DLD1 (cell line): ENCODE measurements around the gene SDHAF2.
"Not testable (repeated sequence)": the region's sequence is repeated elsewhere in the genome, so short reads cannot be mapped to it uniquely, and the experiment has no call there.

ENCODE experiments used
- in situ Hi-C: cut with HindIII; loops from 2 replicates; pipeline ENCODE4 v1.10.0; 2017; ENCODE audit warnings: low sequenced_read_pairs

Gene SDHAF2

DNA sequence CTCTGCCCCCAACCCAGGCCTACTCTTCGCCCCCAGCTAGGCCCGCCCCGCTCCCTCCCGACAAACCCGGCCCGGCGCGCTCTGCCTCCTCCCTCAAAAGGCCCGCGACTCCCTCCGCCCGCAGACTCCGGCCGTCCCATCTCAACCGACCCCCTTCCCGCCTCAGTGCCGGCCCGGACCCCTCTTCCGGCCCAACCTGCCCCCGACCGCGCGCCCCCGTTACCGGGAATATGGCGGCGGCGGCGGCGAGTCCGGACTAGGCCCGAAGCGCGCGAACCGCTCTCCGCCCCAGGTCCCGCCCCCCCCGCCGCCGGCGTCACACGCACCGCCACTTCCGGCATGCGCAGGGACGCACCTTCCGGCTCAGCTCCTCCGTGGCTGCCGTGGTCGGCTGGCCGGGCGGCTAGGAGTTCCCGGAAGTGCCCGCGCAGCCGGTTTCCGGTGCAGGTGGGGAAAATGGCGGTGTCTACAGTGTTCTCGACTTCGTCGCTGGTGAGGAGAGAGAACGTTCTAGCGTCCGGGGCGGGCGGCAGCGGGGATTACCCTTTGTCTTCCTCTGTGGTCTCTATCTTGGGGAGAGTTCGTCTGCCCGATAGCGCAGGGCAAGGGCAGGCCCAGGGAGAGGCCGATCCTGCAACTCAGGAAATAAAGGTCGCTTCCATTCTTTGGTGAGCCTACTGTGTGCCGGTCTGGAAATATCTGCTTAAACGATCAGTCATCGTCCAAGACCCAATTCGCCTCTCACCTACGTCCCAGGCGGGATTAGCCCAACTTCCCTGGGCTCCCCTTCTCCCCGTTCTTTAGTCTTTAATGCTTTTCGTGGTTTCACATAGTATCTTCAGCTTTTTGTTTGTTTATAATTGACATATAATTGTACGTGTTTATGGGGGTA, at the start of gene SDHAF2, which contains the start of gene CPSF7:
TSS of gene SDHAF2 (plus strand) at position 434 of the 892 bp plus-strand sequence. CDS start at position 457, 23 bp downstream.
TSS of gene CPSF7 (minus strand) at position 285 of the 892 bp plus-strand sequence. CDS start 740 bp downstream, outside the sequence.
- in situ Hi-C loops: no loop called here

DNA sequence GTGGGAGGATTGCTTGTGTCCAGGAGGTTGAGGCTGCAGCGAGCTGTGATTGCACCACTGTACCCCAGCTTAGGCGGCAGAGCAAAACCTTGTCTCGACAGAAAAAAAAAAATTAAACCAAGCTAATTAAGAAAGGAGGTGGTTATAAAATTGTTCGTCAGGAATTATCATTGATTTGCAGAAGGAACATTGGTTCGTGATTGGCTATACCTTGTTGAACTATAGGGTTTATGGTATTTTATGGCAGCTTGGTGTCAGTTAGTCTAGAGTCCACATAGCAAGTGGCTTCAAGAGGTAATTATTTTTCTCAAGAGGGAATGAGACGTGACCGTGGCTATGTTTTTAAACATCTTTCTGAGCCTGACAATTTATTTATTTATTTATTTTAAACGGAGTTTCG, 49.0 kb upstream of the SDHAF2 start:
- in situ Hi-C loops: no loop called here

DNA sequence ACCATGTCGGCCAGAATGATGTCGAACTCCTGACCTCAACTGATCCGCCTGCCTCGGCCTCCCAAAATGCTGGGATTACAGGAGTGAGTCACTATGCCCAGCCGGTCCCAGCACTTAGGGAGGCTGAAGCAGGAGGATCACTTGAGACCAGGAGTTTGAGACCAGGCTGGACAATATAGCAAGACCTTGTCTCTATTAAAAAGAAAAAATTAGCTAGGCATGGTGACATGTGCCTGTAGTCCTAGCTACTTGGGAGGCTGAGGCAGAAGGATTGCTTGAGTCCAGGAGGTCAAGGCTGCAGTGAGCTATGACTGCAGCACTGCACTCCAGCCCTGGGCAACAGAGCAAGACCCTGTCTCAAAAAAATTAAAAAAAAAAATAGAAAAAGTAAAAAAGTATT, 46.1 kb upstream of the SDHAF2 start:
- in situ Hi-C loops: not testable (repeated sequence)

DNA sequence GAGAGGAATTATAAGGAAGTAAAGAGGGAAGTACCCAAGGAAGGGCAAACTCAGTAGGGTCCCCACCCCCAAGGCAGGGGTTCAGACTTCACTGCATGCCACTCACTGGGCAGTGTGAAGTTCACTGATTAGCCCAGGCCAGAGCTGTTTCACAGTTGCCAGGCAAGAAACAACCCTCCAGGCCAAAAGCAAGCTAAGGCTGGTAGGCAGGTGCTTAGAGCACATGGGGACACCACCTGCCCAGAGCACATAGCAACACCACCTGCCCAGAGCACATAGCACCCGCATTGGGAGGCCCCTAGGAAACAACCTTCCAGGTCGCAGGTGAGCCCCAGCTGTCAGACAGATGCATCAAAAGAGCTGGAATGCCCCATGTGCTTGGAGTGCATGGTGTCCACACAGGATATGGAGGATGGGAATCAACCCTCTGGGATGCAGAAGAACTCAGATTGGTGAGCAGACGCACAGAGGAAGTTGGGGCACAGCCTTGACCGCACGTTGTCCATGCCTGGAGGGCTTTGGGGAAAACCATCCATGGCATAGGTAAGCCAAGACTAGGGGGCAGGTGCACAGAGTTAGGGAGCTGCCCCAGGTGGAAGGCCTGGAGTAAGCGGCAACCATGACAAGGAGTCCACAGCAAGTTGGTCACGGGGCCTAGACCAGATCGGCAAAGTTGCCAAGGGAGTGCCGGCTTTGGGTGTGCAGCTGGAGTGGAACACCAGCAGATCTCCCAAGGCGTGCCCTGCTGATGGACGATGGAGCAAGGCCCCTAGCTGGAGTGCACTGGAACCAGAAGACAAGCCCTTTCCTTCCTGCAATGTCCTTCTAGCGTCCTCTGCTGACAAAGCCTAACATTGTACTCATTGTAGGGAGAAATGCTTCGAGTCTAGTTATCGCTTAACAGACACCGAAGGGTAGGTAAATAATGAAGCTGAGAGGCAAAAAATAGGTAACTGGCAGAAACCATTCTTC, 45.4 kb upstream of the SDHAF2 start:
- in situ Hi-C loops: no loop called here

DNA sequence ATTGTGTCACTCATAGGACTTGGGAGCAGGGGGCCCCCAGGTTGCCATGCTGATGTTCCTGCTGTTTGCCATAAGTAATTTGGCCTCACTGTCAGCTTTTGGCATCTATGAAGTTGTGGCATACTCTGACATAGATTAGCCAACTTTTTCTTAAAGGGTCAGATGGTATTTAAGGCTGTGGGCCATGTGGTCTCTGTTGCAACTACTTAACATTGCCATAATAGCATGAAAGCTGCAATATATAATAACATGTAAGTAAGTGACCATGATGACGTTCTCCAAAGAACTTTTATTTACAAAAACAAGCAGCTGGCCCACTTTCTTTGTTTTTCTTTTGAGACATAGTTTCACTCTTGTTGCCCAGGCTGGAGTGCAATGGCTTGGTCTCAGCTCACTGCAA, 39.8 kb upstream of the SDHAF2 start:
- in situ Hi-C loops: no loop called here

DNA sequence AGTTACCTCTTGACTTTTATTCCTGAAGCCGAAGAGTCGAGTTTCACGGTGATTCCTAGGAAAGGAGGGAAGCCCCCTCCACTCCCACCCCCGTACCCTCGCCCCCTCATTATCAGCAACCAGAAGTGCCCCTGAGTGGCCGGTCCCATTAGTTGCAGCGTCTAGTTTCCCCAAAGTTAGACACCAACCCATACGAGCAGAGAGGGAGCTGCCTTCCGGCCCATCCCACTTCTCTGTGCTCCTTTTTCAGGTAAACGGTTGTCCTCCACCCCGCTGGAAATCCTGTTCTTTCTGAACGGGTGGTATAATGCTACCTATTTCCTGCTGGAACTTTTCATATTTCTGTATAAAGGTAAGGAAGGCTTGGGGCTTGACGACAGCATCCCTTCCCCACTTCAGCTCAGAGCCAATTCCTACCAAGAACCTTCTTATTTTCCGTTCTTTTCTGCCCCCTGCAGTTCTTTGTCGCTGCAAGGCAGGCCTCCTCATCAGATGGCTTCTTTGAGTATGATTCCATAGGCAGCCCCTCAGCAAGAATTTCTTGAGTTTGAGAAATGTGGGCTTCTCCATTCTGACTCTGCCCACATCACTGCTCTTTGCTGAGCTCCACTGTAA, 36.8 kb upstream of the SDHAF2 start:
- in situ Hi-C loops: no loop called here

DNA sequence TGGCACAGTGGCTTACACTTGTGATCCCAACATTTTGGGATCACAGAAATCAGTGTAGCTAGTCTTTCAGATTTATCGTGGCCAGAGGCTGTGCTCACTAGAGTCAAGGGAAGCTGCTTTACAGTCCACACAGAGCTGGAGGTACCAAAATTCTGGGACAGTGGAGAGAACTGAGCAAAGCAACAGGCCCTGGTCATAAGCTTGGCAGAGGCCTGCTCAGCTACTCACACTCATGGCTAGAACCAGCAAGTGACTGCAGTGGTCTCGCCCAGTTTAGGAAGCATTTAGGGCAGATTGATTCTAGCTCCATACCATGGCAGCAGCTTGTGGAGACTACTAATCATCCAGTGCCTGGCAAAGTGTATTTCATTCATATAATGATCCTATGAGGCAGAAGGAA, 28.8 kb upstream of the SDHAF2 start:
- in situ Hi-C loops: no loop called here

DNA sequence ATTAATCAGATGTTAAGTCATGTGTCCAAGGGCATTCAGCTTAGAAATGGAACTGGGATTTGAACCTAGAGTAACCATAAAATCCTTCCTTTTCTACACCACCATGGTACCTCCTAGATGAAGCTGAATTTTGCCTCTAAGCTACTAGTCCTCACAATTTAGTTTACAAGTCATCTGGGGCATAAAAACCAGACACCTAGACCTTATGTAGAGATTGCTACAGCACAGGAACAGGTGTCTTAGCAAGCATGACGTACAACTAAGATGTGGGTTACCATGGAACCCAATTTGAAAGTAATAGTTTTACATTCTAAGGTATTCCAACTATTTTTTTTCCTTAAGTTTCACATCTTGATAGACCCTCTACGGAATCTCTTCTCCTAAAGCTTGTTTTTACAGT, 28.4 kb upstream of the SDHAF2 start:
- in situ Hi-C loops: no loop called here

DNA sequence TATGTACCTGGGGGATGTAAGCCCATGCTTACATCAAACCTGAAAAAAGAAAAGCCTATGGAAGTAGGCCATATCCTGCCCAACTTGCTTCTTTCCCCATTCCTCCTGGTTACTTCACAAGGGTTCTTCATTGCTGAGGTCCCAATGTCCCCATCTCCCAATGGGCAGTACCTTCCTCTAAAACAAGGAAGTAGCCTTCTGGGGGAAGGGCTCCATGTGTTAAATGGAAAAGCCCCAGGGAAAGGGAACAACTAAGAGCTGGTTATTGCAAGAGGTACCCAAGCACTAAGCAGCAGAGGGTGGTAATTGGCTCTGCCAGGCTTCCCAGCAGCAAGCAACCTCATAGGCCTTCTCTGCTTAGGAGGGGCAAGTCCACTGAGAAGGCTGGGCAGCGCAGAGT, 26.3 kb upstream of the SDHAF2 start:
- in situ Hi-C loops: no loop called here

DNA sequence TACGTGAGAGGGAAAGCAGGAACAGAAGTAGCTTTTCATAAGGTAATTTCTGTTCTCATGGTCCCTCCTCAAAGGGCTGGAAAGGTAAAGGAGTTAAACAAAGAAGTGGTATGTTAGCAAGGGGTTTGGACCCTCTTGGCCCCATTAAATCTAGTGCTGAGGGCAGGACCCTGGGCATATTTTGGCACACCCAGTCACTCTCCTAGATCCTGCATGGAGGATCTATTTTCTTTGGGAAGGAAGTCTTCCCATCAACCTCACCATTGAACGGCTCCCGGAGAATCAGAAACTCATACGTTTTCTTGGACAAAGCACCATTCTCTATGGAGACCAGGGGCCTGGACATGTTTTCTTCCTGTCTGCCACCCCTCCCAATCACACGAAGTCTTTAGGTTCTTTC, 25.8 kb upstream of the SDHAF2 start:
- in situ Hi-C loops: no loop called here

DNA sequence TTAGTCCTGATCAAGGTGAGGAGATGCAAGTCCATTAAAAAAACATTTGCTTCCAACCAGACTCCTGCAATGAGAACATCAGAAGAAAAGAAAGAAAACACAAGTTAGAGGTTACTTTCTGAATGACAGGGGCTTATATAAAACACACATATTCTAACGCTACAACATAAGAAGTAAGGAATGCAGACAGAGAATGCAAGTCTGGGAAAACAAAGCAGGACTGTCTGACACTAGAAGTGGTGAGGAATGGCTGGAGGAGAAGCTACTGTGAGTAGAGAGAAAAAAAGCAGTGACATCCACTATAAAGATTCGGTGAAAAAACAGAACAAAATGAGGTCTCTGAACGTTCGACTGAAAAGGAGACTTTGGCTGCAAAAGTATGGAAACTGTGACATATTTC, 25.3 kb upstream of the SDHAF2 start:
- in situ Hi-C loops: no loop called here

DNA sequence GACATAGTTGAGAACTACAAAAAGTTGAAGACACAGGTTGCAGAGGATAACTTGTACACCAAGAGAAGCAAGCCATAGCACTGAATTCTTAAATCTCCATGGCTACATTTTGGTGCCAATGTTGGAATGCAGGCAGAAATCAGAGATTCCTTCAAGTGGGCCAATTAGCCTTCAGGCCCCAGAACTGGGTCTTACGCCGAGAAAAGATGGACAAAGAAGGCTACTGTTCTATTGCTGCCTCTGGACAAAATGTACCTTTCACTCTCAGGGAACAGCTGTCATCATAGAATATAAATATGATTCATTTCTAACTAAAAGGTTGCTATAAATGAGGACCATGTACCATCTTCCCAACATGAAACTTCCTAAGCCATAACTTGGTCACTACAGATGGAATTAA, 23.9 kb upstream of the SDHAF2 start:
- in situ Hi-C loops: no loop called here

DNA sequence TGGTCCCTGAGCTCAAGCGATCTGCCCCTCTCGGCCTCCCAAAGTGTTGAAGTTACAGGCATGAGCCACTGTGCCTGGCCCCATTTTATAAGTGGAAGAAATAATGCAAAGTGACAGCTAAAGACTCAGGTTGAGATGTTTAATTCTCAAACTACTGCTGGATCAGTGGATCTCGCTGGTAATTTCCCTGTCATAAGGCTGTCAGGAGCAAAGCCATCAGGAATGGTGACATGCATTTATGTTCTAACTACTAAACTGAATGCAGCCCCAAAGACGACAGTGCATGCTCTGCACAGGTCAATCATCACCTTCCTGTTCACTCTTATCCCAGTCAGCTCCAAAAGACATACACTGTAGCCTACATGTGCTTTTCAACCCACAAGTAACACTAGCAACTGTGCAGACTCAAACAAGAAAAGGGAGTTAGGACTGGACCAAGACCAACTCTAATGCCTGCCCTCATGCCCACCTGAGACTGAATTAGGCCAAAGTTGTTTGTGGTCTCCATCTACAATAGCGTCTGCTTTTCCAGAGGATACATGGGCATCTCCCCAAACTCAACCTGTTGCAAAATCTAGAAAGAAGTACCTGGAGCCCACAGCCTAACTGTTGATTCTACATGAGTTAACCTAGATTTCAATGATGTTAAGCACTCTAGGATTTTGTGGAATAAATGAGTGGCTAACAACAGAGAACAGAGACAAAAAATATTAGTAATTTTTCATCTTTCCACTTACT, 22.8 kb upstream of the SDHAF2 start:
- in situ Hi-C loops: no loop called here

DNA sequence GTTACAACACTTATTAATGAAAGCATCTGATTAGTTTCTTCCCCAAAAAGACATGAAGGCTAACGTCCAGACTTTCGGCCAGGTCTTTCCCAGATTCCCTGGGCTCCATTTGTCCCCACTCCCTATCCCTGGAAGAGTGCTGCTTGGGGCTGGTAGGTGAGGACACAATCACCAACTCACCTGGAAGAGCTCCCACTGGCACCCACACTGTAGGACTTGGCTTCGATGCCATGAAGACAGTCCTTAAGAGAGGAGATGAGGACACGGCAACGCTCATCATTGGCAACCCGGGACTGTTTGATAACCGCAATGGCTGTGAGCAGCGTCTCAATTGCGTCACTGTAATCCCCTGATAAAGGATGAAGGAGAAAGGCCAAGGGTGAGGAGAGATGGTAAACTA, 18.3 kb upstream of the SDHAF2 start:
- in situ Hi-C loops: no loop called here

DNA sequence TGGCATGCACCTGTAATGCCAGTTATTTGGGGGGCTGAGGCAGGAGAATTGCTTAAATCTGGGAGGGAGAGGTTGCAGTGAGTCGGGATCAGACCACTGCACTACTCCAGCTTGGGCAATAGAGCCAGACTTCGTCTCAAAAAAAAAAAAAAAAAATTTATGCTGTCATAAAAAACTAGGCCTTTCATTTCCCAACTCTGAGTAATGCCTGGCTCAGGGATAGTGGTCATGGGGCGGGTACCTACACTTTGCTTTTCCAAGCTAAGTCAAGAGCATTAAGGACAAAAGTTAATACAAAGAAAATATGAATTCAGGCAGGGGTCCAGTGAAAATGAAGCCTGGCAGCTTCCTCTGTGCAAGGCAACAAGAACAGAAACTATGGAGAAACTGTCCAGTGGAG, 16.4 kb upstream of the SDHAF2 start:
- in situ Hi-C loops: no loop called here

DNA sequence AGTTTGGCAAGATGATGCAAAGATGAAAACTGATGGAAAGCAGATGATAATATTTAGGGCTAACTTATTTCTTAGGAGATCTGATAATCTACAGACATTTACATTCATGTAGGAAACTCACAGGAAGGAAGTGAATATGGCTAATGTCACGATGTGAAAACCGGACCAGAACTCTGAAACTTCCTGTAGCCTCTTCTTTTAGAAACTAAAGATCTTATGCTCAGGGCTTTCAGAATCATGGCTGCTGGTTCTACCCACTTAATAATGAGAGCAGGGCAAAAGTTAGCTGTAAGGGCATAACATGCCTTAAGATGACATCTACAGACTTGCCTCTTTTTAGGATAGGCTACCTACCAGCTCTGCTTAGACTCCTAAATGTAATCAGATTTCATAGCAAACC, 15.4 kb upstream of the SDHAF2 start:
- in situ Hi-C loops: no loop called here

DNA sequence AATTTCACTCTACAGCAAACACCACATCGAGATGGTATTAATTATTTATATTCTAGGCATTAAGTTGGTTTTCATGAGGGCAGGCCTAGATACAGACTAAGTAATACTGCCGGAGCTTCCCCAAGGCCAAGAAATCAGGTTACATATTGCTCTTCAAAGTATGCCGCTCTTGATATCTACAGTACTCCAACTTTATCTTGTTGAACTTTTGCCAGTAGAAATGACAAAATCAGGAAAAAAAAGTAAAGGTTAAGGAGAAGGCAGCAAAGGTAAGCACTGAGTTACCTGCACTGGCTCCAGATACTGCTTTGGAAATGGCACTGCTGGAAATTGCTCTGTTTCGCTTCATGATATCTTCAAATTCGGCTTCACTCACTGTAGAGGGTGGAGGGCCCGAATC, 14.5 kb upstream of the SDHAF2 start:
- in situ Hi-C loops: no loop called here

DNA sequence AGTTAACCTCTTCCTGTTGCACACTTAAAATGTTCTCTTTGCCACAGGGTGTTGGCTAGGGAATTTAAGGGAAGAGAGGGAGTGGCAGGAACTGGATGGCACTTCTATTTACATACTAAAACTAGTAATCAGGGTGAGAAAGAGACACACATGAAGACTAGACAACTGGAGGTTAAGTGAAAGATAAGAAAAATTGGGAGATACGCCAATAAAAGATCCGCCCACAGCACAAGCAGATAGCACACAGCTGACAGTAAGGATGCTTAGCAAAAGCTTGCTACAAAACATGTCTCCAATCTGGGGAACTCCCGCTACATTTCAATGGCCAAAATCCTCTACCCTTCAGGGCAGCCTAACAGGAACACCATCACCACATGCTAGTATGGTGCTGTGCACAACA, 13.0 kb upstream of the SDHAF2 start:
- in situ Hi-C loops: no loop called here

DNA sequence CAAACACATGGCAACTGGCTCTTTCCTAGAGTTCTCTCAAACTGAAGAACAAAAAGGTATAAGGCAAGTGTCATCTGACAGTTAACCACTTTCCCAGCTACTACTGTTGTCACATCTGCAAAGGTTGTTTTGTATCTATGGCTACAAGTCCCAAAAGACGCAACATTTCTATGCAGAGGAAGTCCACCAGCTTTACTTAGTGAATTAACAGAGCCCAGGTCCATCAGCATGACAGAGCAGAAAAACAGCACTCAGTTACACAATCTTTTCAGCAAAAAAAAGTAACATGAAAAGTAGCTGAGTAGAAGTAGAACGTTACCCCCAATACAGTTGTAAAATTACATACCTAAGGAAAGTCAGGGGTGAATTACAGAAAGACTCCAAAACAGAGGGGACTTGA, 12.3 kb upstream of the SDHAF2 start:
- in situ Hi-C loops: no loop called here

DNA sequence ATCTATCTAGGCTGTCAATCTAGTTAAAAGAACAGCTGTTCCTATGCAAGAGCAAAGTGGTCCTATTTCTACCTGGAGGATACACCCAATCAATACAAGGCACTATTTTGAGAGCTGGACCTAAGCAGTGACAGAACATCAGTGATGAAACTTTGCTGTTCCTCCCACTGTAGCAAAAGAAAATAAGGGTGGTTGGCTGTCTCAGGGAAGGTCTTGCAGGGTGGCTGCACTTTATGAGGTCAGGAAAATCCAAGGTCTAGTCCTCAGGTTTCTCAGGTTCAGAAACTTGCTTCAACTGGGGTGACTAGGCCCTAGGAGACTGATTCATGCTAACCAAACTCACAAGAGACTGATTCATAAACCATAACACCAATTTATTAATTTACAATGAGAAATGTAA, 11.8 kb upstream of the SDHAF2 start:
- in situ Hi-C loops: no loop called here

DNA sequence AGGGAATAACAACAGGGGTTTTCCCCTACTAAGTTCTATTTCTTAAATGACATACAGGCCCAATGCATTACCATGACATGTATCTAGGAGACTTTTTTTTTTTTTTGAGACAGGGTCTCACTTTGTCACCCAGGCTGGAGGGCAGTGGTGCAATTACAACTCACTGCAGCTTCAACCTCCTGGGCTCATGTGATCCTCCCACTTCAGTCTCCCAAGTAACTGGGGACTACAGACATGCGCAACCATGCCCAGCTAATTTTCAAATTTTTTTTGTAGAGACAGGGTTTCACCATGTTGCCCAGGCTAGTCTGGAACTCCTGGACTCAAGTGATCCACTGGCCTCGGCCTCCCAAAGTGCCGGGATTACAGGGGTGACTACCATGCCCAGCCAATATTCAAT, 7.7 kb upstream of the SDHAF2 start:
- in situ Hi-C loops: no loop called here
